ENCODE measurements around the gene CFAP251.
"Not testable (repeated sequence)": the region's sequence is repeated elsewhere in the genome, so short reads cannot be mapped to it uniquely, and the experiment has no call there.

The CFAP251 gene

DNA sequence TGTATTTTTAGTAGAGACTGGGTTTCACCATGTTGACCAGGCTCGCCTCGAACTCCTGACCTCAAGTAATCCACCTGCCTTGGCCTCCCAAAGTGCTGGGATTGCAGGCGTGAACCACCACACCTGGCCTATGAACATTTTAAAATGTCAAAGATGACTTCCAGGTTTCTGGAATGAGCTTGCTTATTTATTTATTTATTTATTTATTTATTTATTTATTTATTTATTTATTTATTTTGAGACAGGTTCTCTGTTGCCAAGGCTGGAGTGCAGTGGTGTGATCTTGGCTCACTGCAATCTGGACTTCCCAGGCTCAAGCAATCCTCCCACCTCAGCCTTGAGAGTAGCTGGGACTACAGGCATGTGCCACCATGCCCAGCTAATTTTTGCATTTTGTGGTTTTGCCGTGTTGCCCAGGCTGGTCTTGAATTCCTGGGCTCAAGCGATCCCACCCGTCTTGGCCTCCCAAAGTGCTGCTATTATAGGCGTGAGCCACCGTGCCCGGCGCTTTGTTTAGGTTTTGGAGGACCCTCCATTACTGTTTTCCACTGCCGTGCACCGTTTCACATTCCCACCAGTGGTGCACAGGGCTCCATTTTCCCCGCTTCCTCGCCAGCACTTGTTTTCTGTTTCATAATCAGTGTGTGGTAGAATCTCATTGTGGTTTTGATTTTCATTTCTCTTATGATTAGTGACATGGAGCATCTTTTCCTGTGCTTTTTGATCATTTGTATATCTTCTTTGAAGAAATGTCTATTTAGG is 6.4 kb upstream of the CFAP251 start:
- DNase-seq, result no peak

GRCh38 chr12:121915841-121916321 is 2.5 kb upstream of the CFAP251 start:
- no peak for DNase-seq

DNA sequence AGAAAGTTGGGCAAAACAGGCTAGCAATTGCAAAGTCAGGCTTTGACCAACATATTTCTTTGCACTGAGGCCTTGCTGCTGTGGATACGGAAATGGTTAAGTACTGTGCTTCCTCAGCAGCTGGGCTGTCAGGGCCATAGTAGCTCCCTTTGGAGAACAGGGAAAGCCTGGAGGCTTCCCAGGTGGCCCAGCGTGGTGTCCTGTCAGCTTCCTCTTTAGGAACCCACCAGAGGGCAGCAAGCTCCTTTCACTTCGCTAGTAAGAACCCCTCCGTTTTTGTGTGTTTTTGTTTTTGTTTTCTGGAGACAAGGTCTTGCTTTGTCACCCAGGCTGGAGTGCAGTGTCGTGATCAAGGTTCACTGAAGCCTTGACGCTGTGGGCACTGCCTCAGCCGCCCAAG is 1.7 kb upstream of the CFAP251 start:
- DNase-seq, result no peak

- DNase-seq, result no peak
Measured at GRCh38 chr12:121918679-121919038, 267 bp downstream of the CFAP251 start.

- DNase-seq, result no peak
Measured at GRCh38 chr12:121921066-121921465, 2.7 kb downstream of the CFAP251 start.

DNA sequence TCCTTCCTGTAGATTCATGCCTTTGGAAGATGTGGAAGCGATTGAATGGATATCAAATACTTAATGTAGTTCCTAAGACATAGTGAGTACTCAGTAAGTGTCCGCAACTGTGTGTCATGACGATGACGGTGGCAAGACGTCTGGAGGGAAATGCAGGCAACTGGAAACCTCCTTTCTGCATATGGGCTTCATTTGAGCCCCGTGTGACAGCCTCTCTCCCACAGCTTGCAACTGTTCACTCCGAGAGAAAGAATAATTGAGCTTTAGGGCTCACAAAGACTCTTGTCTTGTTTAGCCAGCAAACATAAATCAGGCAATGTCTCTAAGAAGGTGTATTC is 6.9 kb downstream of the CFAP251 start:
- no peak for DNase-seq

GRCh38 chr12:121926874-121927706 is 8.7 kb downstream of the CFAP251 start:
- DNase-seq, result no peak

GRCh38 chr12:121927813-121928212 is 9.4 kb downstream of the CFAP251 start:
- no peak for DNase-seq

GRCh38 chr12:121929545-121929944 is 11.2 kb downstream of the CFAP251 start:
- not testable (repeated sequence) for DNase-seq

DNA sequence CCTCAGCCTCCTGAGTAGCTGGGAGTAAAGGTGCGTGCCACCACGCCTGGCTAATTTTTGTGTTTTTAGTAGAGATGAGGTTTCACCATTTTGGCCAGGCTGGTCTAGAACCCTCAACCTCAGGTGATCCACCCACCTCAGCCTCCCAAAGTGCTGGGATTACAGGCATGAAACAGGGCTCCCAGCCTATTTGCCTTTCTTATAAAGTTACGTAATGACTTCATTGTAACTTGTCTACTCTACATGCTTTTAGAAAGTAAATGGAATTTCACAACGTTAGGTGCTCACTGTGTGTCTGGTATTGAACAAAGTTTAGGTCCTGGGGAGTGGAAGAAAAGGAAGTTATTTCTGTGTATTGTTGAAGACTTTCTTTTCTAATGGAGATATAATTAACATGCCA is 12.5 kb downstream of the CFAP251 start:
- DNase-seq, result no peak

DNA sequence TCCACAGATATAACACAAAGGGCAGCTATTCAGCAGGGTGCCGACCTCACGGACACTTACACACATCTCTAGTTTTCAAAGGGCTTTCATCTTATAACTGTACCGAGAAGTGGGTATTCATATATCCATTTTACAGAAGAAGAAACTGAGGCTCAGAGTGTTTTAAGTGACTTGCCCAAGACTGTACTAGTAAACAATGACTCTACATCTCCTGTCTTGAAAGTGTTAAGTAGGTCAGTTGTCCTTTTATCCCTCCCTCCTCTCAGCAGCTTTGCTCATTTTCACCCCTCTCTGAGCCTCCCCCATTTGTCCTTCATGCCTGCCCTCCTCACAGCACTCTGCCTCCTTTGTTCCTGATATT is 13.8 kb downstream of the CFAP251 start:
- no peak for DNase-seq

DNA sequence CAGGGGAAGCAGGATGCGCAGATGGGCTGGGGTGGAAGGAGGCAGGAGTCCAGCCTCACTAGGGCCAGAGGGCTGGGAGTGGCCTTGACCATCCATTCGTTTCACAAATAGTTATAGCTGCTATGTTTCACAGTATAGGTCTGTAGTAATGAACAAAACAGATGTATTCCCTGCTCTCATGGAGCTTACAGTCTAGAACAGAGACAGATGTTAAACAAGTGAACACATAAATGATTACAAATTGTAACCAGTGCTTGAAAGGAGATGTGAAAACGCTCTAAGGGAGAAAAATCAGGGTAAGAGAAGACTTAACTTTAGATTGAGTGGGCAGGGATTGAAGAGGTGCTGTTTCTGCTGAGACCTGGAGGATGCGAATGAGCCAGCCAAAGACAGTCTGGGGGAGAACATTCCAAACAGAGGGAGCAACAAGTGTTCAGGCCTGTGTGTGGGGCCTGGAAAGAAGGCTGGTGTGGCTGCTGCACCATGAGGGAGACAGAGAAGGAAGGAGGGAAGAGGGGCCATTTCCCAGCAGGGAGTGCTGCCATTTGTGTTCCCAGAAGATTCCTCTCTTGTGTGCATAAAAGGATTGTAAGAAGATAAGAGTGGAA is 14.6 kb downstream of the CFAP251 start:
- no peak for DNase-seq

DNA sequence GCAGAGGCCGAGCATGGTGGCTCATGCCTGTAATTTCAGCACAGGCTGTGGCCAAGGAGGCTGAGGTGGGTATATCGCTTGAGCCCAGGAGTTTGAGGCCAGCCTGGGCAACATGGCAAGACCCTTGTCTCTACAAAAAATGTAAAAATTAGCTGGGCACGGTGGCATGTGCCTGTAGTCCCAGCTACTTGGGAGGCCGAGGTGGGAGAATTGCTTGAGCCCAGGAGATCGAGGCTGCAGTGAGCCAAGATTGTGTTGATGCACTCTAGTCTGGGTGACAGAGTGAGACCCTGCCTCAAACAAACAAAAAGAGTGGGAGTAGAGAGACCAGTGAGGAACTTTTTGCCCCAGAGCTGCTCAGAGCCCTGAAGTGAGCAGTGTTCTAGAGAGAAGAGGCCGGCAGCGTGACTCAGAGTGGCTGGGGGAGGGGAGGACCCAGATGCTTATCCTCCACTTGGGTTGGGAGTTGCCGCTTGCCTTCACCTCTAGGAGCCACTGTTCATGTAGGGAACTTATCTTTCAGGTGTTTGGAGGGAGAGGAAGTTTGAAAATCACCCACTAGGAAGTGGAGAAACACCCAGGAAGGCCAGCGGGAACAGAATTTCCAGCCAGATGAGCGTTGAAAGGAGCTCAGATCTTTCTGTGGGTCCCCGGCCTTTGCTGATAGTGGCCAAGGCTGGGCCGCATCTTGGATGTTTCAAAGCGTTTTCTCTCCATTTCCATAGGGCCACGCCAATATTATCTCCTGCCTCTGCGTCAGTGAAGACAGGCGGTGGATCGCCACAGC is 15.3 kb downstream of the CFAP251 start:
- DNase-seq, result no peak

- no peak for DNase-seq
Measured at GRCh38 chr12:121934309-121934664, 15.9 kb downstream of the CFAP251 start.

DNA sequence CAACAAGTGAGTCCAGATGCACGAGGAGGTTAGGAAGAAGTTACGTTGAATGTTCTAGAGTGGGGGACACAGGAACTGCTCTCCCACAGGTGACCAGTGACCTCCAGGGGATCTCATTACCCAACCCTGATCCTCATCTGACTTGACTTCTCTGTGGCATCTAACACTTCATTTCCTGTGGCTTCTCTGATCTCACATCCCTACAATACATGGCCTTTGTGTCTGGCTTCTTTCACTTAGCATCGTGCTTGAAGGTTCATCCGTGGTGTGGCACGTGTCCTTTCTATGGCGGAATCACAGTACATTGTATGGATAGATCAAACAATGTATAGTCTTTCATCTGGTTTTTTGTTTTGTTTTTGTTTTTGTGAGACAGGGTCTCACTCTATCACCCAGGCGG is 19.3 kb downstream of the CFAP251 start:
- no peak for DNase-seq

DNA sequence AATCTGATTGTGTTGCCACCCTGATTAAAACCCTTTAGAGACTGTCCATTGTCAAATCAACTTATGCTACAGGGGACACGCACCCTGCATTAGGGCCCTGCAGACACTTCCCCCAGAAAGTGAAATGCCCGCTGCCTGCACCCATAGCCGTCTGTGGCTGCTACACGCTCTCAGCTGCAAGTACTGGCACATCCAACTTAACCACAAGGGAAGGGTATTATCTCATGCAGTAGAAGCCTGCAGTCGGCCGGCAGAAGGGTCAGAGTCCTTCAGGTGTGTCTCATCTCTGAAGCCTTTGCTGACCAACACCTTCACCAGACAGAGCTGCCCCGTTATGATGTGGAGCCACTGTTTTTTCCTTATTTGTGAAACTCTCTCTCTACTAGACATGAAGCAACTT is 20.8 kb downstream of the CFAP251 start:
- no peak for DNase-seq

DNA sequence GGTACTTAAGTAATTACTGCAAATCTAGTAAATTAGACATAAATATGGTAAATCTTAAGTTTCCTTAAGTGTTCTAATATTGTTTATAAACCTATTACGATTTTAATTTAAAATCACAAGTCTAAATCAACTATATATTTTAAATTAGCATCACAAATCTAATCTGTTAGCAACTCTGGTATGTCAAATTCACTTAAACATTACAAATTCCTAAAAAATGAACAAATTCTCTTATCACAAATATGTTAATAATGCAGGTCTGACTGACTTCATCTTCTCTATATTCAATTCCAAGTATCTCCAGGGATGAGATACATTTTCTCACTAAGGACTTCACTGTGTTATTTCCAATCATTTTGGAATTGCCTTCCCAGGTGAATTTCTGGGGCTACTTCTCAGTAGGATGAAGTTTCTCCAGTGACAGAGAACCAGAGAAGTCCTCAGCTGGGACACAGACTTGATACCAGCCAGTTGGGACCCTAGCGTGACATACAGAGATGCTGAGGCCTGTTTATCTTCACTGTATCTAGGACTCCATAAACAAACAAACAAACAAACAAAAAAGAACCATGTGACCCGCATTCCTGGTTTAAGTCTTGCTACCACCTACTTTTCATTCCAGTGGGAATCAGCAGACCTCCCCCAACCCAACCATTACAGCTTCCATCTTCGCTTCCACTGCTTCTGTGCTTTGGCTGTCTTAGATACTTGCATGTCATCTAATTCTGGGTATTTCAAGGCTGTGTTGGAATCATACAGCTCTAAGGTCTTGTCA is 21.8 kb downstream of the CFAP251 start:
- no peak for DNase-seq

- no peak for DNase-seq
Measured at GRCh38 chr12:121942145-121942718, 23.8 kb downstream of the CFAP251 start.

DNA sequence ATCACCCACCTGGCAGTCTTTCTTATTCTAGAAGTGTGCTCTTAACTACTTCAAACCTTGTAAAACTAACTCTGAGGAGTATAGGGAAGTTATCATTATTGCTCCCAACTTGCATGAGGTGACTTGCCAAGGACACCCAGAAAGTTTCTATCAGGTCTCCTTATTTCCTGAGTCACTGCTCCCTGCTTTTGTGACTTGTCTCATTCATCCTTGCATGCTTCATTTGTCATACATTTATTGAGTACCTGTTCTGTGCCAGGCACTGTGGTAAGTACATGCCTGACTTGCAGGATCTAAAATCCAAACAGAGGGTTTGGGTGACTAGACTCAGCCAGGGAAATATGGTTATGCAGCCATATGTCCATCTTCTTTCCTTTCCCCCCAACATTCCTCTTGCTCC is 25.5 kb downstream of the CFAP251 start:
- no peak for DNase-seq

GRCh38 chr12:121946313-121947025 is 28.1 kb downstream of the CFAP251 start:
- DNase-seq, result no peak

GRCh38 chr12:121947981-121948380 is 29.6 kb downstream of the CFAP251 start:
- no peak for DNase-seq
